ENCODE measurements around the gene CES4A. TPM values are rescaled to one million over a fixed set of nuclear protein-coding genes. Genes with fewer than 3 reads are reported as not detected.

CES4A gene
- total and polyA plus RNA-seq, 2 of the 13 experiments (the other 11 are each of a cell fraction or from before 2014, with no cell fraction given), result 0.09 to 0.17 TPM

DNA sequence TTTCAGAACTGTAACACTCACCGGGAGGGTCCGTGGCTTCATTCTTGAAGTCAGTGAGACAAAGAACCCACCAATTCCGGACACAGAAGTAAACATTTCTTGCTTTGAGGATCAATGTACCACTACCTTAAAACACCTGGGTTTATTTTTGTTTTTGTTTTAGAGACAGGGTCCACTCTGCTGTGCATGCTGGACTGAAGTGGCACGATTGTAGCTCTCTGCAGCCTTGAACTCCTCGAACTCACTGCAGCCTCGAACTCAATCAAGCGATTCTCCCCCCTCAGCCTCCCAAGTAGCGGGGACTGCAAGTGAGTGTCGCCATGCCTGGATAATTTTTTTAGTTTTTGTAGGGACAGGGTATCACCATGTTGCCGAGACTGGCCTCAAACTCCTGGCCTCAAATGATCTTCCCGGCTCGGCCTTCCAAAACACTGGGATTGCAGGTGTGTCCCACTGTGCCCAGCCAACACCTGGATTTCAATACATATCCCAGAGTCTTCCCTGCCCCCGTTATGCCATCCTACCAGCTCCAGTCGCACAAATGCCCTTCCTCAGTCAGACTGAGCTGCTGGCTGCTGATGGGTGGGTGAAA lies 13.0 kb upstream of the CES4A start (continued):
- TF ChIP-seq ZHX2 (IDR thresholded peaks at IDR 0.05; ENCODE audit: low read depth) (no peak), ZHX2 (CRISPR knock-in tag; IDR thresholded peaks at IDR 0.05; ENCODE audit: borderline replicate concordance) (0 out of 2 replicates have a peak, but pooled peaks have one; percentile 62), MEIS2 (CRISPR knock-in tag; IDR thresholded peaks at IDR 0.05) (0 out of 2 replicates have a peak, but pooled peaks have one; percentile 40), FOXJ3 (CRISPR knock-in tag; IDR thresholded peaks at IDR 0.05; ENCODE audit: borderline replicate concordance) (no peak), TBX2 (CRISPR knock-in tag; IDR thresholded peaks at IDR 0.05; ENCODE audit: borderline replicate concordance) (0 out of 2 replicates have a peak, but pooled peaks have one; percentile 1), ZNF44 (CRISPR knock-in tag; IDR thresholded peaks at IDR 0.05) (0 out of 2 replicates have a peak, but pooled peaks have one; percentile 62)
